Esophagus squamous epithelium (tissue), 5 donors: ENCODE measurements around the gene RARRES1. TPM values are rescaled to one million over a fixed set of nuclear protein-coding genes. Genes with fewer than 3 reads are reported as not detected.

ENCODE experiments used
- DNase-seq: peaks from one replicate; lab custom pipeline; 2025; lab: John Stamatoyannopoulos, UW
- H3K27ac ChIP-seq, 4 donors: fragments of 200-600 bp; sonication (generic); one replicate each; pipeline ENCODE4 v1.5.1; 2016 to 2019; ENCODE audit warnings: mild to moderate bottlenecking in 1 of 4
- H3K27me3 ChIP-seq, 4 donors: fragments of 200-600 bp; sonication (generic); 1 replicate in 3 of 4; 2 replicates in 1 of 4; pipeline versions ENCODE4 v1.5.1 to v1.6.0; 2017 to 2021; ENCODE audit warnings: antibody characterized with exemption in 1 of 4
- H3K36me3 ChIP-seq, 3 donors: fragments of 200-600 bp; sonication (generic); one replicate each; pipeline ENCODE4 v1.5.1; 2016 to 2019
- H3K4me1 ChIP-seq, 3 donors: fragments of 200-600 bp; sonication (generic); one replicate each; pipeline ENCODE4 v1.5.1; 2017 to 2019
- H3K4me3 ChIP-seq, 4 donors: fragments of 200-600 bp; sonication (generic); 1 replicate in 3 of 4; 2 replicates in 1 of 4; pipeline ENCODE4 v1.5.1; 2016 to 2019; ENCODE audit warnings: mild to moderate bottlenecking in 2 of 4, moderate library complexity in 1 of 4
- H3K9me3 ChIP-seq, 3 donors: fragments of 200-600 bp; sonication (generic); one replicate each; pipeline ENCODE4 v1.5.1; 2016 to 2019
- CTCF ChIP-seq, 6 experiments: fragments of 450-650 bp in 4 of 6; fragments of 200-600 bp in 2 of 6; sonication (generic) in 2 of 6; IDR thresholded peaks; one replicate each; pipeline ENCODE4 v1.5.1; 2016 to 2019; ENCODE audit warnings: antibody characterized with exemption in 6 of 6, mild to moderate bottlenecking in 4 of 6, moderate library complexity in 4 of 6
- POLR2A ChIP-seq, 4 donors: fragments of 450-650 bp; IDR thresholded peaks; one replicate each; pipeline ENCODE4 v1.6.1; 2017; ENCODE audit warnings: antibody characterized with exemption in 4 of 4, mild to moderate bottlenecking in 4 of 4, moderate library complexity in 3 of 4
- WGBS, 2 donors: methylation state at CpG; one replicate each; pipeline ENCODE4 v1.1.5; 2018; 5-methylcytosine and 5-hydroxymethylcytosine counted together
- intact Hi-C: fragments of 100-400 bp; cut with DNase I; formaldehyde crosslinking; loops from one replicate; pipeline ENCODE4 v1.15.0; 2022
- total RNA-seq, 4 donors: library from RNA; depleted of rRNA; stranded (reverse); fragments of >200 nt; gene quantifications; one replicate each; pipeline ENCODE4 v1.1.0, GENCODE V29; 2016
- donor health status: DM: yes; HTN: yes; CAD: no.

The RARRES1 gene
- total RNA-seq, 4 donors from 2014 or later: 1.4 to 53.3 (median 6.4) TPM

- peak; percentile 18 for DNase-seq
- H3K4me3 ChIP-seq: peak within 1 kb of the TSS; percentile 46 to 79 (median 58)
- WGBS, 2 donors: 5 to 10% methylated on average over 11 to 16 of the region's 30 CpGs
- no peaks in the 10 kb centered on the region for H3K9me3 ChIP-seq
- TF ChIP-seq CTCF (IDR thresholded peaks at IDR 0.05) (peak; percentile 49 to 77 (median 58)), POLR2A (IDR thresholded peaks at IDR 0.05) (peak in 1 of 4 donors; percentile 56)
- no peaks in the 10 kb centered on the region for H3K27me3 ChIP-seq
- peak within 1 kb of the TSS; percentile 79 to 92 (median 88) for H3K27ac ChIP-seq
- intact Hi-C loops: no loop called here
- H3K4me1 ChIP-seq: peaks cover 0 to 28% (median 4%) of the 10 kb centered on the region in 3 donors
- peaks cover 0 to 44% (median 0%) of the 10 kb centered on the region in 3 donors for H3K36me3 ChIP-seq
Measured at GRCh38 chr3:158672215-158673176, 59.8 kb downstream of the RARRES1 start, which contains the start of gene LXN. LXN (minus strand) TSS chr3:158672648; CDS start chr3:158672478, 170 bp downstream.

DNA sequence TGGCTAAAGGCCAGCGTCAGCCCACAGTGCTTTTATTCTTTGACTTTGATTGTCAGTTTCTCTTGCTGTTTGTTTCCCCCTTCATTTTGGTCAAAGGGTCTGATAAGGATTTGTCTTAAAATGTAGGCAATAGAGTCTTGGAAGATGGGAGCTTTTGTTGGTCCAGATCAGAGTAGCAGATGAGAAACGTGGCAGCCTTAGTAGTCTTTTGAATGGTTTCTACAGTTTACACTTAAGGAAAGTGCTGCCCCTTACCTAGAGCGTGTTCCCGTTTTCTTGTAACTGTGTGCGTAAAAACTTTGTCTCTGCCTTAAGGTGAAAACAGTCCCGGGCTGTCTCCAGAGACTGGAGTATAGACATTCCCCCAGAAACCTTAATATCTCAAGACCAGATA is 60.4 kb downstream of the RARRES1 start:
- peak overlapping the region; percentile 46 to 79 (median 58) for H3K4me3 ChIP-seq
- H3K27ac ChIP-seq: peak overlapping the region; percentile 79 to 92 (median 88)
- peaks cover 0 to 44% (median 0%) of the 10 kb centered on the region in 3 donors for H3K36me3 ChIP-seq
- no peak for DNase-seq
- TF ChIP-seq CTCF (IDR thresholded peaks at IDR 0.05) (no peak), POLR2A (IDR thresholded peaks at IDR 0.05) (no peak)
- WGBS, 2 donors: 3 to 5% methylated on average over 6 of the region's 6 CpGs
- peaks cover 0 to 28% (median 4%) of the 10 kb centered on the region in 3 donors for H3K4me1 ChIP-seq
- no peaks in the 10 kb centered on the region for H3K27me3 ChIP-seq
- intact Hi-C loops: no loop called here
- no peaks in the 10 kb centered on the region for H3K9me3 ChIP-seq

DNA sequence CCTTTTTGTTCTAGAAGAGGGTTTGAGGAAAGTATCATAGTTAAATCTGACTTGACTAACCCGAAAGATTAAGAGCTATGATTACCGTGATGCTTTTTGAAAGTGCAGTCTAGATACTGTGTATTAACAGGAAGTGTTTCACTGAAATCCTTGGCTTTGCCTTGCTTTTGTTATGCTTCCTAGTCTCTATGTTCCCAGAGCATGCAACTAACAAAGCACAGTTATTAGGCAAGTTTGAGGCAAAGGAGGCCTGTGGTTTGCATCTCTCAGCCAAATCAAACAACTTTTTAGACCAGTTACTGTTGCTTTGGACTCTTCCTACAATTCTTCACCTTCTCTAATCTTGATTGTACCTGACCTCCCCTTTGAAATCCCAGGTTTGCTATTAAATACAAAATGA is 63.8 kb downstream of the RARRES1 start:
- Histone ChIP-seq H3K27ac (no peak overlapping the region), H3K27me3 (no peaks in the 10 kb centered on the region), H3K4me1 (peaks cover 0 to 28% (median 4%) of the 10 kb centered on the region in 3 donors), H3K36me3 (peaks cover 5 to 69% (median 6%) of the 10 kb centered on the region in 3 donors), H3K9me3 (no peaks in the 10 kb centered on the region), H3K4me3 (no peak overlapping the region)
- 73 to 80% methylated on average over 2 of the region's 2 CpGs for WGBS, 2 donors
- no peak for DNase-seq
- TF ChIP-seq POLR2A (IDR thresholded peaks at IDR 0.05) (no peak), CTCF (IDR thresholded peaks at IDR 0.05) (no peak)
- intact Hi-C loops: loop anchor here (10.0 kb wide), 1 partner anchor 116 kb away; no protein-coding TSS in a partner anchor

GRCh38 chr3:158666416-158666815 is 65.8 kb downstream of the RARRES1 start:
- peaks cover 6 to 90% (median 6%) of the 10 kb centered on the region in 3 donors for H3K36me3 ChIP-seq
- intact Hi-C loops: loop anchor here (10.0 kb wide), 1 partner anchor 118 kb away; no protein-coding TSS in a partner anchor

More at GRCh38 chr3:158666416-158666815, 65.8 kb downstream of the RARRES1 start:
- H3K27me3 ChIP-seq: no peaks in the 10 kb centered on the region
- peaks cover 0 to 10% (median under 1%) of the 10 kb centered on the region in 3 donors for H3K4me1 ChIP-seq
- no peak for DNase-seq
- no peaks in the 10 kb centered on the region for H3K9me3 ChIP-seq
- WGBS, 2 donors: 66 to 76% methylated on average over 3 of the region's 3 CpGs
- TF ChIP-seq POLR2A (IDR thresholded peaks at IDR 0.05): no peak
- TF ChIP-seq CTCF (IDR thresholded peaks at IDR 0.05): no peak
- H3K27ac ChIP-seq: no peak overlapping the region
- no peak overlapping the region for H3K4me3 ChIP-seq
